ENCODE data around the gene TBC1D24. TPM values are rescaled to one million over a fixed set of nuclear protein-coding genes. Genes with fewer than 3 reads are reported as not detected.
"Not testable (repeated sequence)": the region's sequence is repeated elsewhere in the genome, so short reads cannot be mapped to it uniquely, and the experiment has no call there.

TBC1D24 gene
- polyA plus RNA-seq, 3 donors, result 0.76 to 5.9 (median 2.1) TPM

DNA sequence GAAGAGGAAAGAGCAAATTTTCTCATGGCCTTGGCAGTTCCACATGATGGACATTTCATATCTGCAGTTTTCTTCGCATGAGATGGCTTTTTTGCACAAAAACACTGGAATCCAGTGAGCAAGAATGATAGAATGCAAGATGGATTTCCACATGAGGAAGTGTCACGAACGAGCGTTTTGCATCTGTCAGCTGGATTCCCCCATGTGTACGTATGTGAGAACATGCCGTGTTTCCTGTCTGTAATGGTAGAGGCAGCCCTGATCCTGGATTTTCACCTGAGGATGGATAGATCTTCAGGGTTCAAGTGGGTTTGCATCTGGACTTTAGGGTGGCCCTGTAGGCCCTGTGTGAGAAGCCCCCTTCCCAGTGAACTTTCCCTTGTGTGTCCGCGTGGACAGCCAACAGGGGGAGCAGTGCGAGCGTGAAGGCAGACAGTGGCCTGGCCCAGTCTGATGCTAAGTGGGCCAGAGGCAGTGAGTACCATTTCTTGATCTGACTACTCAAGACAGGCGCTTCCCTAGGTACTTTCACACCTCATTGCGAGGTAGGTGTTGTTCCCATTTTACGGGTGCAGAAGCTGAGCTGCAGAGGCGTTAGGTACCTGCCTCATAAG is 65.0 kb downstream of the TBC1D24 start:
- peak in 2 of 3 donors; percentile 33 to 58 for DNase-seq
- intact Hi-C loops (cut with micrococcal nuclease), result loop anchor here in 1 of 2 donors (2.0 kb wide), 1 partner anchor 21 kb away; no protein-coding TSS in a partner anchor

GRCh38 chr16:2540912-2541311 is 66.0 kb downstream of the TBC1D24 start:
- H3K4me3 Mint-ChIP-seq, result peak overlapping the region; percentile 35 to 76
- Histone ChIP-seq H4K20me1 (ENCODE audit: insufficient read depth, low read length) (peaks cover 67% of the 10 kb centered on the region), H3K27ac (ENCODE audit: low read depth in 1 of 2, low read length in 2 of 2) (peak overlapping the region; percentile 75 to 79), H3K79me2 (ENCODE audit: insufficient read depth, low read length) (peaks cover 66% of the 10 kb centered on the region), H3K4me1 (ENCODE audit: control insufficient read depth in 1 of 2, insufficient read depth in 2 of 2, low read length in 2 of 2) (peaks cover 47 to 48% of the 10 kb centered on the region in 2 donors)
- H3K9ac ChIP-seq (ENCODE audit: insufficient read depth, low read length, poor library complexity, severe bottlenecking); H3K4me2 ChIP-seq (replicated peaks; ENCODE audit: extremely low read depth, low read length, poor library complexity, severe bottlenecking); H3K36me3 ChIP-seq (replicated peaks in 1 of 2; ENCODE audit: control insufficient read depth in 1 of 2, insufficient read depth in 2 of 2, low read length in 2 of 2); H3K27me3 Mint-ChIP-seq (ENCODE audit: low read depth in 3 of 3); H3K9me3 ChIP-seq (replicated peaks in 1 of 2; ENCODE audit: control insufficient read depth in 1 of 2, insufficient read depth in 1 of 2, low read length in 2 of 2); H3K4me3 ChIP-seq (replicated peaks in 1 of 3; ENCODE audit: low read depth in 2 of 3, low read length in 3 of 3); H2AFZ ChIP-seq (ENCODE audit: insufficient read depth, low read depth, low read length, poor library complexity, severe bottlenecking); H3K27me3 ChIP-seq (ENCODE audit: control insufficient read depth in 2 of 2, insufficient read depth in 2 of 2, low read length in 2 of 2); H3K9me3 Mint-ChIP-seq: not testable (repeated sequence)
- H3K36me3 Mint-ChIP-seq, result peaks cover 23 to 32% of the 10 kb centered on the region in 2 donors
- peak; percentile 61 to 73 (median 69) for DNase-seq
- H3K4me1 Mint-ChIP-seq, result peaks cover 45% of the 10 kb centered on the region
- intact Hi-C loops (cut with micrococcal nuclease), result loop anchor here in 1 of 2 donors (2.0 kb wide), 1 partner anchor 22 kb away; no protein-coding TSS in a partner anchor
- H3K27ac Mint-ChIP-seq, result peak overlapping the region; percentile 84 to 95 (median 90)
- WGBS (ENCODE audit: insufficient coverage), result no CpG with 5 or more reads among the region's 4 CpGs

More for the DNA sequence above, 65.0 kb downstream of the TBC1D24 start:
- not testable (repeated sequence) for H2AFZ ChIP-seq (ENCODE audit: insufficient read depth, low read depth, low read length, poor library complexity, severe bottlenecking); H3K36me3 ChIP-seq (replicated peaks in 1 of 2; ENCODE audit: control insufficient read depth in 1 of 2, insufficient read depth in 2 of 2, low read length in 2 of 2); H3K27me3 Mint-ChIP-seq (ENCODE audit: low read depth in 3 of 3); H3K9me3 Mint-ChIP-seq; H3K27me3 ChIP-seq (ENCODE audit: control insufficient read depth in 2 of 2, insufficient read depth in 2 of 2, low read length in 2 of 2); H3K9me3 ChIP-seq (replicated peaks in 1 of 2; ENCODE audit: control insufficient read depth in 1 of 2, insufficient read depth in 1 of 2, low read length in 2 of 2)
- peak overlapping the region; percentile 75 to 79 for H3K27ac ChIP-seq (ENCODE audit: low read depth in 1 of 2, low read length in 2 of 2)
- Mint-ChIP-seq H3K36me3 (peaks cover 18 to 31% of the 10 kb centered on the region in 2 donors), H3K4me1 (peaks cover 55% of the 10 kb centered on the region), H3K4me3 (peak overlapping the region in 1 of 2 donors; percentile 75), H3K27ac (peak overlapping the region; percentile 84 to 95 (median 90))
- H3K9ac ChIP-seq (ENCODE audit: insufficient read depth, low read length, poor library complexity, severe bottlenecking), result peak overlapping the region; percentile 36
- H3K4me1 ChIP-seq (ENCODE audit: control insufficient read depth in 1 of 2, insufficient read depth in 2 of 2, low read length in 2 of 2), result peaks cover 57 to 58% of the 10 kb centered on the region in 2 donors
- H3K79me2 ChIP-seq (ENCODE audit: insufficient read depth, low read length), result peaks cover 56% of the 10 kb centered on the region
- H3K4me2 ChIP-seq (replicated peaks; ENCODE audit: extremely low read depth, low read length, poor library complexity, severe bottlenecking), result peak overlapping the region; percentile 63
- H3K4me3 ChIP-seq (replicated peaks in 1 of 3; ENCODE audit: low read depth in 2 of 3, low read length in 3 of 3), result peak overlapping the region in 1 of 3 experiments; percentile 72
- peaks cover 57% of the 10 kb centered on the region for H4K20me1 ChIP-seq (ENCODE audit: insufficient read depth, low read length)
- WGBS (ENCODE audit: insufficient coverage), result 61% methylated on average over 9 of the region's 14 CpGs
- TF ChIP-seq CTCF (IDR thresholded peaks at IDR 0.05), result peak; percentile 42

- not testable (repeated sequence) for H3K9ac ChIP-seq (ENCODE audit: insufficient read depth, low read length, poor library complexity, severe bottlenecking); H3K4me3 Mint-ChIP-seq; H3K36me3 ChIP-seq (replicated peaks in 1 of 2; ENCODE audit: control insufficient read depth in 1 of 2, insufficient read depth in 2 of 2, low read length in 2 of 2); H3K9me3 Mint-ChIP-seq; H2AFZ ChIP-seq (ENCODE audit: insufficient read depth, low read depth, low read length, poor library complexity, severe bottlenecking); H3K27me3 ChIP-seq (ENCODE audit: control insufficient read depth in 2 of 2, insufficient read depth in 2 of 2, low read length in 2 of 2); H3K4me3 ChIP-seq (replicated peaks in 1 of 3; ENCODE audit: low read depth in 2 of 3, low read length in 3 of 3); H3K9me3 ChIP-seq (replicated peaks in 1 of 2; ENCODE audit: control insufficient read depth in 1 of 2, insufficient read depth in 1 of 2, low read length in 2 of 2); H3K27me3 Mint-ChIP-seq (ENCODE audit: low read depth in 3 of 3); H3K4me2 ChIP-seq (replicated peaks; ENCODE audit: extremely low read depth, low read length, poor library complexity, severe bottlenecking); DNase-seq
- H4K20me1 ChIP-seq (ENCODE audit: insufficient read depth, low read length), result peaks cover 72% of the 10 kb centered on the region
- no CpG with 5 or more reads among the region's 6 CpGs for WGBS (ENCODE audit: insufficient coverage)
- peaks cover 22 to 37% of the 10 kb centered on the region in 2 donors for H3K36me3 Mint-ChIP-seq
- peak overlapping the region; percentile 32 to 79 for H3K27ac ChIP-seq (ENCODE audit: low read depth in 1 of 2, low read length in 2 of 2)
- peaks cover 42 to 43% of the 10 kb centered on the region in 2 donors for H3K4me1 ChIP-seq (ENCODE audit: control insufficient read depth in 1 of 2, insufficient read depth in 2 of 2, low read length in 2 of 2)
- H3K27ac Mint-ChIP-seq, result peak overlapping the region; percentile 80 to 95 (median 90)
- peaks cover 71% of the 10 kb centered on the region for H3K79me2 ChIP-seq (ENCODE audit: insufficient read depth, low read length)
- peaks cover 40% of the 10 kb centered on the region for H3K4me1 Mint-ChIP-seq
- intact Hi-C loops (cut with micrococcal nuclease), result loop anchor here in 1 of 2 donors (2.0 kb wide), 1 partner anchor 23 kb away; no protein-coding TSS in a partner anchor
Observed at GRCh38 chr16:2541409-2541808, 66.5 kb downstream of the TBC1D24 start.

DNA sequence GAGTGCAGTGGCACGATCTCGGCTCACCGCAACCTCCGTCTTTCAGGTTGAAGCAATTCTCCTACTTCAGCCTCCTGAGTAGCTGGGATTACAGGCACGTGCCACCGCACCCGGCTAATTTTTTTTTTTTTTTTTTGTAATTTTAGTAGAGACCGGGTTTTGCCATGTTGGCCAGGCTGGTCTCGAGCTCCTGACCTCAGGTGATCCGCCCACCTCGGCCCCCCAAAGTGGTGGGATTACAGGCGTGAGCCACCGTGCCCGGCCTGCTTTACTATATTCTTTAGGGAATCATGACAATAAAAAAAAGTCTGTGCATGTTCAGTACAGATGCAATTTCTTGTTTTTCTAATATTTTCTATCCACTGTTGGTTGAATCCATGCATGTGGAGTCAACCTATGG is 68.8 kb downstream of the TBC1D24 start:
- H3K4me3 Mint-ChIP-seq; H3K4me3 ChIP-seq (replicated peaks in 1 of 3; ENCODE audit: low read depth in 2 of 3, low read length in 3 of 3); DNase-seq; H3K27me3 ChIP-seq (ENCODE audit: control insufficient read depth in 2 of 2, insufficient read depth in 2 of 2, low read length in 2 of 2); H3K27ac ChIP-seq (ENCODE audit: low read depth in 1 of 2, low read length in 2 of 2); H2AFZ ChIP-seq (ENCODE audit: insufficient read depth, low read depth, low read length, poor library complexity, severe bottlenecking); H3K9ac ChIP-seq (ENCODE audit: insufficient read depth, low read length, poor library complexity, severe bottlenecking); H3K36me3 ChIP-seq (replicated peaks in 1 of 2; ENCODE audit: control insufficient read depth in 1 of 2, insufficient read depth in 2 of 2, low read length in 2 of 2); intact Hi-C loops (cut with micrococcal nuclease); H3K9me3 ChIP-seq (replicated peaks in 1 of 2; ENCODE audit: control insufficient read depth in 1 of 2, insufficient read depth in 1 of 2, low read length in 2 of 2); H3K27me3 Mint-ChIP-seq (ENCODE audit: low read depth in 3 of 3); H3K4me2 ChIP-seq (replicated peaks; ENCODE audit: extremely low read depth, low read length, poor library complexity, severe bottlenecking); H3K9me3 Mint-ChIP-seq: not testable (repeated sequence)
- WGBS (ENCODE audit: insufficient coverage), result 100% methylated on average over 4 of the region's 14 CpGs
- Mint-ChIP-seq H3K36me3 (peaks cover 19 to 39% of the 10 kb centered on the region in 2 donors), H3K27ac (peak overlapping the region in 1 of 7 donors; percentile 46), H3K4me1 (peaks cover 28% of the 10 kb centered on the region)
- Histone ChIP-seq H3K79me2 (ENCODE audit: insufficient read depth, low read length) (peaks cover 71% of the 10 kb centered on the region), H4K20me1 (ENCODE audit: insufficient read depth, low read length) (peaks cover 71% of the 10 kb centered on the region), H3K4me1 (ENCODE audit: control insufficient read depth in 1 of 2, insufficient read depth in 2 of 2, low read length in 2 of 2) (peaks cover 28% of the 10 kb centered on the region in 2 donors)
